Erythroblast (primary cell): Measurements from ENCODE around the gene MCM3AP.

Source experiments
- GATA1 ChIP-seq: IDR thresholded peaks from 2 replicates; pipeline ENCODE4 v1.6.1; 2011; ENCODE audit warnings: low read depth, mild to moderate bottlenecking, control low read depth, low read length, moderate library complexity
- POLR2A ChIP-seq: IDR thresholded peaks from 2 replicates; pipeline ENCODE4 v1.6.1; 2011; ENCODE audit warnings: mild to moderate bottlenecking, low read length

DNA sequence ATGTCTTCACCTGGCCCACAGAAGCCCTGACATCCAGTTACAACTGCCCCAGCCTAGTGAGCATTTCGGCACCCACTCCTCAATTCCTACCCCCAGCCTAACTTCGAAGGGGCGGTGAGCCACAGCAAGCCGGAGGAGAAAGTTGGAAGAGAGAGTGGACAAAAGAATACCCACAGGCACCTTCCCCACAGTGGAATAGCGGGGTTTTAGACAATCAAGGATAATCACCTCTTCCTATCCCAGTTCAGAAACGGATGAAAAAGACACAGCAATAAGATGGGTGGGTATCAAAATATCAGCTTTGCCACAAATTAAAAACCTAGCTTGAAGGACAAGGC, 55.5 kb downstream of the MCM3AP start:
- no peak for TF ChIP-seq POLR2A
- TF ChIP-seq GATA1: no peak
